Liver (tissue), 9 donors: ENCODE data around the gene PRDX6. TPM values are rescaled to one million over a fixed set of nuclear protein-coding genes. Genes with fewer than 3 reads are reported as not detected.
A peak's percentile ranks its signal among the peaks of the same experiment; 100 is the strongest.

Experiments used
- DNase-seq: peaks from one replicate; pipeline ENCODE4 v3.0.0-alpha.2; 2017; ENCODE audit warnings: low spot score
- H3K27ac ChIP-seq, 2 donors: one replicate each; pipeline ENCODE4 v1.7.0; 2013; ENCODE audit warnings: inconsistent platforms in 2 of 2, low read length in 2 of 2, control low read depth in 1 of 2, low read depth in 1 of 2, mild to moderate bottlenecking in 1 of 2
- H3K27me3 ChIP-seq, 4 donors: one replicate each; pipeline versions ENCODE4 v1.6.1 to v1.7.0; 2013; ENCODE audit warnings: low read length in 3 of 4, inconsistent platforms in 1 of 4, mild to moderate bottlenecking in 1 of 4, moderate library complexity in 1 of 4; ENCODE audit not compliant: control insufficient read depth in 4 of 4, insufficient read depth in 4 of 4
- H3K36me3 ChIP-seq, 4 donors: one replicate each; pipeline versions ENCODE4 v1.6.1 to v1.7.0; 2013; ENCODE audit warnings: low read length in 3 of 4, mild to moderate bottlenecking in 3 of 4, low read depth in 1 of 4, moderate library complexity in 1 of 4; ENCODE audit not compliant: control insufficient read depth in 4 of 4, insufficient read depth in 3 of 4
- H3K4me1 ChIP-seq, 4 donors: one replicate each; pipeline versions ENCODE4 v1.6.1 to v1.7.0; 2013; ENCODE audit warnings: low read length in 3 of 4, mild to moderate bottlenecking in 3 of 4, moderate library complexity in 1 of 4; ENCODE audit not compliant: control insufficient read depth in 4 of 4, insufficient read depth in 4 of 4
- H3K4me3 ChIP-seq, 3 donors: one replicate each; pipeline versions ENCODE4 v1.6.1 to v1.7.0; 2013; ENCODE audit warnings: low read length in 3 of 3, control low read depth in 1 of 3, low read depth in 1 of 3, mild to moderate bottlenecking in 1 of 3
- H3K9ac ChIP-seq, 2 donors: one replicate each; pipeline ENCODE4 v1.7.0; 2013; ENCODE audit warnings: low read length in 2 of 2, mild to moderate bottlenecking in 2 of 2, moderate library complexity in 2 of 2, control low read depth in 1 of 2, low read depth in 1 of 2
- H3K9me3 ChIP-seq, 4 donors: one replicate each; pipeline versions ENCODE4 v1.6.1 to v1.7.0; 2013; ENCODE audit warnings: low read length in 3 of 4; ENCODE audit not compliant: control insufficient read depth in 4 of 4
- EGR1 ChIP-seq, 2 donors: IDR thresholded peaks; 2 replicates each; pipeline ENCODE4 v1.6.1; 2016 to 2018; ENCODE audit warnings: antibody characterized with exemption in 2 of 2, low read depth in 2 of 2
- FOXA1 ChIP-seq: IDR thresholded peaks from 2 replicates; pipeline ENCODE4 v1.6.1; 2016; ENCODE audit warnings: antibody characterized with exemption
- FOXA2 ChIP-seq: IDR thresholded peaks from 2 replicates; pipeline ENCODE4 v1.6.1; 2016; ENCODE audit warnings: antibody characterized with exemption
- GABPA ChIP-seq, 2 donors: IDR thresholded peaks in 1 of 2; conservative IDR thresholded peaks in 1 of 2; 2 replicates each; pipeline ENCODE4 v1.6.1; 2016; ENCODE audit warnings: antibody characterized with exemption in 2 of 2, mild to moderate bottlenecking in 1 of 2, moderate library complexity in 1 of 2
- HNF4A ChIP-seq, 2 donors: conservative IDR thresholded peaks; 2 replicates each; pipeline ENCODE4 v1.6.1; 2016; ENCODE audit warnings: antibody characterized with exemption in 2 of 2, mild to moderate bottlenecking in 2 of 2
- HNF4G ChIP-seq: IDR thresholded peaks from 2 replicates; pipeline ENCODE4 v1.6.1; 2016; ENCODE audit warnings: antibody characterized with exemption
- JUND ChIP-seq, 2 donors: IDR thresholded peaks; 2 replicates each; pipeline ENCODE4 v1.6.1; 2016; ENCODE audit warnings: antibody characterized with exemption in 2 of 2
- NR2F2 ChIP-seq: IDR thresholded peaks from 2 replicates; pipeline ENCODE4 v1.6.1; 2016; ENCODE audit warnings: antibody characterized with exemption
- RAD21 ChIP-seq, 2 donors: IDR thresholded peaks; 2 replicates each; pipeline ENCODE4 v1.6.1; 2016; ENCODE audit warnings: antibody characterized with exemption in 2 of 2, mild to moderate bottlenecking in 2 of 2
- RXRA ChIP-seq, 2 donors: IDR thresholded peaks; 2 replicates each; pipeline ENCODE4 v1.6.1; 2017 to 2018; ENCODE audit warnings: antibody characterized with exemption in 2 of 2, mild to moderate bottlenecking in 1 of 2
- SP1 ChIP-seq: IDR thresholded peaks from 2 replicates; pipeline ENCODE4 v1.6.1; 2018; ENCODE audit warnings: antibody characterized with exemption, mild to moderate bottlenecking
- TAF1 ChIP-seq: conservative IDR thresholded peaks from 2 replicates; pipeline ENCODE4 v1.6.1; 2016; ENCODE audit warnings: antibody characterized with exemption, mild to moderate bottlenecking
- YY1 ChIP-seq: IDR thresholded peaks from 2 replicates; pipeline ENCODE4 v1.6.1; 2016; ENCODE audit warnings: antibody characterized with exemption, mild to moderate bottlenecking
- WGBS: extraction: QIAGEN DNeasy Blood & Tissue Kit; methylation state at CpG from one replicate; pipeline ENCODE4 v1.1.7; 2013; 5-methylcytosine and 5-hydroxymethylcytosine counted together
- polyA plus RNA-seq, 2 donors: library from polyadenylated mRNA; stranded (reverse) in 1 of 2; unstranded in 1 of 2; fragments of 200-250 nt in 1 of 2; fragments of >200 nt in 1 of 2; fragmentation: Nextera tagmentation in 1 of 2; extraction: Ambion mirVana in 1 of 2; gene quantifications; one replicate each; pipeline versions ENCODE4 v1.2.1 to v1.2.3, GENCODE V29; 2013 to 2015
- total RNA-seq, 2 donors: library from RNA; depleted of rRNA; stranded (reverse); fragments of >200 nt; gene quantifications; one replicate each; pipeline ENCODE4 v1.2.3, GENCODE V29; 2014
- TF ChIP-seq, protein P1 (sequence below): fragments of 150-350 bp; IDR thresholded peaks from 2 replicates; pipeline ENCODE4 v1.5.1; 2017; ENCODE audit warnings: improper control_type of control experiment, low read depth, low read length; ENCODE audit not compliant: missing input control
- TF ChIP-seq, protein P2 (sequence below): IDR thresholded peaks from 2 replicates; pipeline ENCODE4 v1.6.1; 2016; ENCODE audit warnings: antibody characterized with exemption
- TF ChIP-seq, protein P3 (sequence below): IDR thresholded peaks from 2 replicates; pipeline ENCODE4 v1.6.1; 2016; ENCODE audit warnings: antibody characterized with exemption
- TF ChIP-seq, protein P4 (sequence below): IDR thresholded peaks from 2 replicates; pipeline ENCODE4 v1.6.1; 2016; ENCODE audit warnings: antibody characterized with exemption
- TF ChIP-seq, protein P5 (sequence below): IDR thresholded peaks from 2 replicates; pipeline ENCODE4 v1.6.1; 2016; ENCODE audit warnings: antibody characterized with exemption, mild to moderate bottlenecking
- donor health status: healthy.
- donor health status: healthy.
- donor health status: healthy.
- donor health status: healthy.
- donor health status: healthy.

Gene PRDX6
- total and polyA plus RNA-seq, 4 donors, result 147 to 370 (median 240) TPM

DNA sequence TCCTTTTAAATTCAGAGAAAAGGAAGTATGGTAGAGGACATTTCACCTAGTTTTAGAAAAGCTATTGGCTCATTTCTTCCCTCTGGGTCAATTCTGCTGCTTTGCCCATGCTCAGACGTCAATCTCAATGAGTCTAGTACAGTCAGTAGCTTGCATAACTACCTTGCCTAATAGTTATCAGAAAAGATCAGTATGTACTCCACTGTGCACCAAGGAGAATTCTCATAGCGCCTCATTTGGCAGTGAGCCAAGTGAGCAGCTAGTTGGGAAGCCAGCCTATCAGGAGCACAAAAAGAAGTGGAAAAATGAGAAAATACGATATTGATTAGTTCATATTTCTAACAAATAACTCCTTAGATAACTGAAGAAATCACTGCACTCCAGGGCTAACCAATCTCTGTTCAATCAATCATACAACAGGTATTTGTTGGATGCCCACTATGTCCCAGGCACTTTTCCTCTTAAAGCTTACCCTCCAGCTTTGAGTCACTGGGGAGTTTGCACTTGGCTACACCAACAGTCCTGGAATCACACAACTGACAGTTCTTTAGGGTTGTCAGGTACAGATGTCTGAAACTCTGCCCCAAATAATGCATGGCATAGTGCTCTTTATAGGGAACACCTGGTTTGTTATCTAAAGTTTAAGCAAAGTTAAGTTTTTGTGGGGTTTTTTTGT is 50.2 kb downstream of the PRDX6 start:
- 22% methylated on average over 3 of the region's 3 CpGs for WGBS
- Histone ChIP-seq H3K4me3 (no peak overlapping the region), H3K4me1 (peaks cover 1 to 31% (median 17%) of the 10 kb centered on the region in 4 donors), H3K27ac (peak overlapping the region in 1 of 2 donors; percentile 74), H3K9ac (no peak overlapping the region), H3K27me3 (no peaks in the 10 kb centered on the region), H3K9me3 (no peaks in the 10 kb centered on the region), H3K36me3 (no peaks in the 10 kb centered on the region)
- no peak for DNase-seq
- TF ChIP-seq RXRA (IDR thresholded peaks at IDR 0.05) (peak; percentile 88 to 95), JUND (IDR thresholded peaks at IDR 0.05) (peak; percentile 76), HNF4A (conservative IDR thresholded peaks at IDR 0.05) (peak; percentile 67 to 80), FOXA1 (peak; percentile 47), TAF1 (no peak), HNF4G (no peak), FOXA2 (peak; percentile 56), YY1 (peak; percentile 82), RAD21 (IDR thresholded peaks at IDR 0.05) (peak; percentile 36 to 50), NR2F2 (no peak), SP1 (peak; percentile 91), GABPA (IDR thresholded peaks at IDR 0.05 in 1 of 2, conservative IDR thresholded peaks at IDR 0.05 in 1 of 2) (peak in 1 of 2 donors; percentile 20), EGR1 (IDR thresholded peaks at IDR 0.05; ENCODE audit: low read depth in 2 of 2) (peak in 1 of 2 donors; percentile 25)
- TF ChIP-seq, protein P1, sequence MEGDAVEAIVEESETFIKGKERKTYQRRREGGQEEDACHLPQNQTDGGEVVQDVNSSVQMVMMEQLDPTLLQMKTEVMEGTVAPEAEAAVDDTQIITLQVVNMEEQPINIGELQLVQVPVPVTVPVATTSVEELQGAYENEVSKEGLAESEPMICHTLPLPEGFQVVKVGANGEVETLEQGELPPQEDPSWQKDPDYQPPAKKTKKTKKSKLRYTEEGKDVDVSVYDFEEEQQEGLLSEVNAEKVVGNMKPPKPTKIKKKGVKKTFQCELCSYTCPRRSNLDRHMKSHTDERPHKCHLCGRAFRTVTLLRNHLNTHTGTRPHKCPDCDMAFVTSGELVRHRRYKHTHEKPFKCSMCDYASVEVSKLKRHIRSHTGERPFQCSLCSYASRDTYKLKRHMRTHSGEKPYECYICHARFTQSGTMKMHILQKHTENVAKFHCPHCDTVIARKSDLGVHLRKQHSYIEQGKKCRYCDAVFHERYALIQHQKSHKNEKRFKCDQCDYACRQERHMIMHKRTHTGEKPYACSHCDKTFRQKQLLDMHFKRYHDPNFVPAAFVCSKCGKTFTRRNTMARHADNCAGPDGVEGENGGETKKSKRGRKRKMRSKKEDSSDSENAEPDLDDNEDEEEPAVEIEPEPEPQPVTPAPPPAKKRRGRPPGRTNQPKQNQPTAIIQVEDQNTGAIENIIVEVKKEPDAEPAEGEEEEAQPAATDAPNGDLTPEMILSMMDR, result no peak
- TF ChIP-seq, protein P2, sequence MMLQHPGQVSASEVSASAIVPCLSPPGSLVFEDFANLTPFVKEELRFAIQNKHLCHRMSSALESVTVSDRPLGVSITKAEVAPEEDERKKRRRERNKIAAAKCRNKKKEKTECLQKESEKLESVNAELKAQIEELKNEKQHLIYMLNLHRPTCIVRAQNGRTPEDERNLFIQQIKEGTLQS, result peak; percentile 78
- TF ChIP-seq, protein P3, sequence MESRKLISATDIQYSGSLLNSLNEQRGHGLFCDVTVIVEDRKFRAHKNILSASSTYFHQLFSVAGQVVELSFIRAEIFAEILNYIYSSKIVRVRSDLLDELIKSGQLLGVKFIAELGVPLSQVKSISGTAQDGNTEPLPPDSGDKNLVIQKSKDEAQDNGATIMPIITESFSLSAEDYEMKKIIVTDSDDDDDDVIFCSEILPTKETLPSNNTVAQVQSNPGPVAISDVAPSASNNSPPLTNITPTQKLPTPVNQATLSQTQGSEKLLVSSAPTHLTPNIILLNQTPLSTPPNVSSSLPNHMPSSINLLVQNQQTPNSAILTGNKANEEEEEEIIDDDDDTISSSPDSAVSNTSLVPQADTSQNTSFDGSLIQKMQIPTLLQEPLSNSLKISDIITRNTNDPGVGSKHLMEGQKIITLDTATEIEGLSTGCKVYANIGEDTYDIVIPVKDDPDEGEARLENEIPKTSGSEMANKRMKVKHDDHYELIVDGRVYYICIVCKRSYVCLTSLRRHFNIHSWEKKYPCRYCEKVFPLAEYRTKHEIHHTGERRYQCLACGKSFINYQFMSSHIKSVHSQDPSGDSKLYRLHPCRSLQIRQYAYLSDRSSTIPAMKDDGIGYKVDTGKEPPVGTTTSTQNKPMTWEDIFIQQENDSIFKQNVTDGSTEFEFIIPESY, result peak; percentile 85
- TF ChIP-seq, protein P4, sequence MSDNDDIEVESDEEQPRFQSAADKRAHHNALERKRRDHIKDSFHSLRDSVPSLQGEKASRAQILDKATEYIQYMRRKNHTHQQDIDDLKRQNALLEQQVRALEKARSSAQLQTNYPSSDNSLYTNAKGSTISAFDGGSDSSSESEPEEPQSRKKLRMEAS, result peak; percentile 56
- TF ChIP-seq, protein P5, sequence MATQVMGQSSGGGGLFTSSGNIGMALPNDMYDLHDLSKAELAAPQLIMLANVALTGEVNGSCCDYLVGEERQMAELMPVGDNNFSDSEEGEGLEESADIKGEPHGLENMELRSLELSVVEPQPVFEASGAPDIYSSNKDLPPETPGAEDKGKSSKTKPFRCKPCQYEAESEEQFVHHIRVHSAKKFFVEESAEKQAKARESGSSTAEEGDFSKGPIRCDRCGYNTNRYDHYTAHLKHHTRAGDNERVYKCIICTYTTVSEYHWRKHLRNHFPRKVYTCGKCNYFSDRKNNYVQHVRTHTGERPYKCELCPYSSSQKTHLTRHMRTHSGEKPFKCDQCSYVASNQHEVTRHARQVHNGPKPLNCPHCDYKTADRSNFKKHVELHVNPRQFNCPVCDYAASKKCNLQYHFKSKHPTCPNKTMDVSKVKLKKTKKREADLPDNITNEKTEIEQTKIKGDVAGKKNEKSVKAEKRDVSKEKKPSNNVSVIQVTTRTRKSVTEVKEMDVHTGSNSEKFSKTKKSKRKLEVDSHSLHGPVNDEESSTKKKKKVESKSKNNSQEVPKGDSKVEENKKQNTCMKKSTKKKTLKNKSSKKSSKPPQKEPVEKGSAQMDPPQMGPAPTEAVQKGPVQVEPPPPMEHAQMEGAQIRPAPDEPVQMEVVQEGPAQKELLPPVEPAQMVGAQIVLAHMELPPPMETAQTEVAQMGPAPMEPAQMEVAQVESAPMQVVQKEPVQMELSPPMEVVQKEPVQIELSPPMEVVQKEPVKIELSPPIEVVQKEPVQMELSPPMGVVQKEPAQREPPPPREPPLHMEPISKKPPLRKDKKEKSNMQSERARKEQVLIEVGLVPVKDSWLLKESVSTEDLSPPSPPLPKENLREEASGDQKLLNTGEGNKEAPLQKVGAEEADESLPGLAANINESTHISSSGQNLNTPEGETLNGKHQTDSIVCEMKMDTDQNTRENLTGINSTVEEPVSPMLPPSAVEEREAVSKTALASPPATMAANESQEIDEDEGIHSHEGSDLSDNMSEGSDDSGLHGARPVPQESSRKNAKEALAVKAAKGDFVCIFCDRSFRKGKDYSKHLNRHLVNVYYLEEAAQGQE, result peak; percentile 46
